Nephron (organoid): ENCODE data around the gene TMIGD1.
A peak's percentile ranks its signal among the peaks of the same experiment; 100 is the strongest.

ENCODE experiments used
- H3K27ac Mint-ChIP-seq, 3 experiments: 2 replicates each; pipeline ENCODE4 v1.8.0; 2020; ENCODE audit warnings: mixed read lengths in 3 of 3, mild to moderate bottlenecking in 2 of 3, moderate library complexity in 1 of 3
- H3K27me3 Mint-ChIP-seq: 2 replicates; pipeline ENCODE4 v1.8.0; 2021; ENCODE audit warnings: low read depth, mild to moderate bottlenecking, moderate library complexity, mixed read lengths
- H3K36me3 Mint-ChIP-seq: 2 replicates; pipeline ENCODE4 v1.8.0; 2020; ENCODE audit warnings: low read depth, mixed read lengths
- H3K4me1 Mint-ChIP-seq: 2 replicates; pipeline ENCODE4 v1.8.0; 2020; ENCODE audit warnings: mixed read lengths
- H3K4me3 Mint-ChIP-seq, 3 experiments: 2 replicates each; pipeline ENCODE4 v1.8.0; 2020; ENCODE audit warnings: mild to moderate bottlenecking in 3 of 3, mixed read lengths in 3 of 3, moderate library complexity in 2 of 3
- H3K9me3 Mint-ChIP-seq: 2 replicates; pipeline ENCODE4 v1.8.0; 2020; ENCODE audit warnings: mixed read lengths
- CTCF ChIP-seq, 3 experiments: fragments of 200-600 bp; sonication (generic); IDR thresholded peaks; one replicate each; pipeline ENCODE4 v1.5.0; 2021; ENCODE audit warnings: antibody characterized with exemption in 3 of 3; ENCODE audit not compliant: unreplicated experiment in 3 of 3

Gene TMIGD1

GRCh38 chr17:30297715-30298114 lies 36.1 kb downstream of the TMIGD1 start:
- H3K4me1 Mint-ChIP-seq = no peaks in the 10 kb centered on the region
- peaks cover 10% of the 10 kb centered on the region for H3K27me3 Mint-ChIP-seq
- H3K4me3 Mint-ChIP-seq = no peak overlapping the region
- no peak for TF ChIP-seq CTCF (IDR thresholded peaks at IDR 0.05; ENCODE audit: unreplicated experiment in 3 of 3)
- no peak overlapping the region for H3K27ac Mint-ChIP-seq
- H3K36me3 Mint-ChIP-seq = no peaks in the 10 kb centered on the region
- H3K9me3 Mint-ChIP-seq = peaks cover 3% of the 10 kb centered on the region

- Mint-ChIP-seq H3K4me1 (no peaks in the 10 kb centered on the region), H3K36me3 (no peaks in the 10 kb centered on the region), H3K4me3 (no peak overlapping the region), H3K9me3 (peaks cover 3% of the 10 kb centered on the region), H3K27me3 (peaks cover 6% of the 10 kb centered on the region), H3K27ac (no peak overlapping the region)
- TF ChIP-seq CTCF (IDR thresholded peaks at IDR 0.05; ENCODE audit: unreplicated experiment in 3 of 3) = no peak
Measured at GRCh38 chr17:30296499-30297080, 37.3 kb downstream of the TMIGD1 start.

- Mint-ChIP-seq H3K4me3 (peak overlapping the region in 1 of 3 experiments; percentile 75), H3K27ac (peak overlapping the region in 2 of 3 experiments; percentile 58 to 89), H3K36me3 (peaks cover 10% of the 10 kb centered on the region), H3K27me3 (peaks cover 4% of the 10 kb centered on the region), H3K4me1 (peaks cover 19% of the 10 kb centered on the region), H3K9me3 (no peaks in the 10 kb centered on the region)
- TF ChIP-seq CTCF (IDR thresholded peaks at IDR 0.05; ENCODE audit: unreplicated experiment in 3 of 3) = no peak
Measured at GRCh38 chr17:30292286-30292858, 41.5 kb downstream of the TMIGD1 start.

GRCh38 chr17:30291543-30292285 lies 42.1 kb downstream of the TMIGD1 start, which contains the start of gene BLMH:
Gene BLMH (minus strand): TSS chr17:30291944. CDS start chr17:30291819, 125 bp downstream.
- Mint-ChIP-seq H3K27ac (peak within 1 kb of the TSS; percentile 88 to 89 (median 89)), H3K4me1 (peaks cover 19% of the 10 kb centered on the region), H3K36me3 (peaks cover 13% of the 10 kb centered on the region), H3K27me3 (peaks cover 4% of the 10 kb centered on the region), H3K4me3 (peak within 1 kb of the TSS; percentile 93 to 99 (median 96)), H3K9me3 (no peaks in the 10 kb centered on the region)
- TF ChIP-seq CTCF (IDR thresholded peaks at IDR 0.05; ENCODE audit: unreplicated experiment in 3 of 3) = no peak

- Mint-ChIP-seq H3K4me3 (peak overlapping the region; percentile 93 to 99 (median 96)), H3K4me1 (peaks cover 19% of the 10 kb centered on the region), H3K27ac (peak overlapping the region; percentile 68 to 89 (median 88)), H3K9me3 (no peaks in the 10 kb centered on the region), H3K27me3 (no peaks in the 10 kb centered on the region), H3K36me3 (peaks cover 17% of the 10 kb centered on the region)
- no peak for TF ChIP-seq CTCF (IDR thresholded peaks at IDR 0.05; ENCODE audit: unreplicated experiment in 3 of 3)
Measured at GRCh38 chr17:30290696-30291542, 42.9 kb downstream of the TMIGD1 start.
